HCT116 (cell line): ENCODE measurements around the gene CWC22. TPM values are rescaled to one million over a fixed set of nuclear protein-coding genes. Genes with fewer than 3 reads are reported as not detected.

Source experiments
- ATAC-seq: fragments of 200-7000 bp; cut with Tn5 transposase; 2 replicates; pipeline ENCODE4 v1.9.1; 2020; ENCODE audit warnings: mild to moderate bottlenecking, moderate library complexity
- BruUV-seq: library from RNA; stranded (reverse); fragments of 400-500 nt; replicated peaks from 2 replicates; lab custom pipeline; 2021; lab: Mats Ljungman, UMichigan
- CTCF ChIA-PET: fragments of 300-600 bp; sonication (Branson Sonifier 250); formaldehyde crosslinking; loops from one replicate; lab custom pipeline; 2021; ENCODE audit warnings: antibody characterized with exemption; lab: Charles Lee
- POLR2A ChIA-PET: fragments of 300-600, 350-600 bp; sonication (Branson Sonifier 250); formaldehyde crosslinking; loops from one replicate; lab custom pipeline; 2021; ENCODE audit warnings: antibody characterized with exemption; lab: Charles Lee
- RAD21 ChIA-PET, 2 experiments: fragments of 300-600 bp; sonication (Branson Sonifier 250); formaldehyde crosslinking; loops; one replicate each; lab custom pipeline; 2023; ENCODE audit warnings: low total read pairs in 2 of 2; ENCODE audit not compliant: uncharacterized antibody in 2 of 2, unreplicated experiment in 2 of 2, low non-redundant PET in 1 of 2; lab: Charles Lee
- DNase-seq: peaks from one replicate; pipeline ENCODE4 v3.0.0-alpha.2; 2010; ENCODE audit warnings: low read depth, low spot score
- H2AFZ ChIP-seq: fragments of 200-600 bp; shearing (Covaris generic), sonication (generic); 2 replicates; pipeline ENCODE4 v1.6.1; 2017; ENCODE audit warnings: low read depth, mixed run types, mixed read lengths, antibody characterized with exemption, low read length; ENCODE audit not compliant: poor library complexity, severe bottlenecking
- H3K27ac ChIP-seq: 2 replicates; pipeline ENCODE4 v1.5.1; 2012; ENCODE audit warnings: low read depth, low read length
- H3K27me3 ChIP-seq: fragments of 200-600 bp; sonication (generic); 2 replicates; pipeline ENCODE4 v1.6.1; 2016; ENCODE audit warnings: mixed run types, low read length, mixed read lengths; ENCODE audit not compliant: insufficient read depth
- H3K36me3 ChIP-seq, 2 experiments: fragments of 200-500 bp in 1 of 2; fragments of 200-600 bp in 1 of 2; sonication (Bioruptor generic) in 1 of 2; sonication (generic) in 1 of 2; 2 replicates each; pipeline versions ENCODE4 v1.5.1 to v1.6.1; 2014 to 2016; ENCODE audit warnings: low read length in 2 of 2, inconsistent platforms in 1 of 2, mixed read lengths in 1 of 2, mixed run types in 1 of 2; ENCODE audit not compliant: insufficient read depth in 2 of 2, control insufficient read depth in 1 of 2
- H3K4me1 ChIP-seq, 2 experiments: fragments of 200-600 bp in 1 of 2; sonication (generic) in 1 of 2; 2 replicates each; pipeline versions ENCODE4 v1.5.1 to v1.6.1; 2012 to 2017; ENCODE audit warnings: low read length in 2 of 2, inconsistent platforms in 1 of 2, mild to moderate bottlenecking in 1 of 2, mixed read lengths in 1 of 2, mixed run types in 1 of 2, moderate library complexity in 1 of 2; ENCODE audit not compliant: insufficient read depth in 2 of 2, control insufficient read depth in 1 of 2
- H3K4me2 ChIP-seq: fragments of 200-600 bp; sonication (generic); 2 replicates; pipeline ENCODE4 v1.6.1; 2017; ENCODE audit warnings: mixed run types, low read length, mixed read lengths
- H3K4me3 ChIP-seq, 2 experiments: fragments of 200-600 bp in 1 of 2; sonication (generic) in 1 of 2; replicated peaks in 1 of 2; 2 replicates each; pipeline ENCODE4 v1.5.1; 2011 to 2016; ENCODE audit warnings: low read length in 2 of 2, control low read depth in 1 of 2, low read depth in 1 of 2, mild to moderate bottlenecking in 1 of 2, mixed read lengths in 1 of 2, mixed run types in 1 of 2
- H3K79me2 ChIP-seq: fragments of 200-600 bp; sonication (generic); 2 replicates; pipeline ENCODE4 v1.6.1; 2017; ENCODE audit warnings: mild to moderate bottlenecking, mixed run types, low read length, moderate library complexity, mixed read lengths; ENCODE audit not compliant: insufficient read depth
- H3K9ac ChIP-seq: fragments of 200-600 bp; sonication (generic); 2 replicates; pipeline ENCODE4 v1.6.1; 2016; ENCODE audit warnings: low read length, mixed read lengths
- H3K9me2 ChIP-seq: fragments of 200-600 bp; sonication (generic), shearing (Covaris generic); 2 replicates; pipeline ENCODE4 v1.6.1; 2017; ENCODE audit warnings: mixed run types, mild to moderate bottlenecking, moderate library complexity; ENCODE audit not compliant: insufficient read depth
- H3K9me3 ChIP-seq, 2 experiments: fragments of 200-500 bp in 1 of 2; fragments of 200-600 bp in 1 of 2; sonication (Bioruptor generic) in 1 of 2; sonication (generic) in 1 of 2; 2 replicates each; pipeline ENCODE4 v1.6.1; 2014 to 2017; ENCODE audit warnings: low read length in 2 of 2, mixed read lengths in 2 of 2, inconsistent platforms in 1 of 2, low read depth in 1 of 2, mild to moderate bottlenecking in 1 of 2, mixed run types in 1 of 2, moderate library complexity in 1 of 2; ENCODE audit not compliant: control insufficient read depth in 1 of 2, insufficient read depth in 1 of 2
- H4K20me1 ChIP-seq: fragments of 200-600 bp; sonication (generic), shearing (Covaris generic); 2 replicates; pipeline ENCODE4 v1.6.1; 2017; ENCODE audit warnings: mixed run types, mild to moderate bottlenecking, moderate library complexity; ENCODE audit not compliant: insufficient read depth
- ATF3 ChIP-seq: IDR thresholded peaks from 2 replicates; pipeline ENCODE4 v1.6.1; 2012
- CBX3 ChIP-seq: IDR thresholded peaks from 2 replicates; pipeline ENCODE4 v1.6.1; 2012; ENCODE audit warnings: low read depth
- CEBPB ChIP-seq: IDR thresholded peaks from 2 replicates; pipeline ENCODE4 v1.6.1; 2012; ENCODE audit warnings: low read depth
- CTCF ChIP-seq, 3 experiments: fragments of 200-600 bp in 1 of 3; sonication (generic) in 1 of 3; IDR thresholded peaks in 2 of 3; conservative IDR thresholded peaks in 1 of 3; 2 replicates each; pipeline ENCODE4 v1.5.1; 2012 to 2017; ENCODE audit warnings: low read depth in 2 of 3, low read length in 2 of 3, antibody characterized with exemption in 1 of 3, borderline replicate concordance in 1 of 3, control low read depth in 1 of 3, mild to moderate bottlenecking in 1 of 3, mixed read lengths in 1 of 3, mixed run types in 1 of 3, moderate library complexity in 1 of 3; ENCODE audit not compliant: insufficient read depth in 1 of 3
- EGR1 ChIP-seq: IDR thresholded peaks from 2 replicates; pipeline ENCODE4 v1.6.1; 2012; ENCODE audit warnings: low read depth
- ELF1 ChIP-seq: IDR thresholded peaks from 2 replicates; pipeline ENCODE4 v1.6.1; 2012; ENCODE audit warnings: low read depth, borderline replicate concordance
- EZH2phosphoT487 ChIP-seq: fragments of 200-600 bp; IDR thresholded peaks from 2 replicates; pipeline ENCODE4 v1.6.1; 2018; ENCODE audit warnings: antibody characterized with exemption, borderline replicate concordance
- POLR2A ChIP-seq: IDR thresholded peaks from 2 replicates; pipeline ENCODE4 v1.7.0; 2011; ENCODE audit warnings: borderline replicate concordance; ENCODE audit not compliant: insufficient read depth, insufficient read length; ENCODE audit errors: extremely low read depth
- REST ChIP-seq: IDR thresholded peaks from 2 replicates; pipeline ENCODE4 v1.6.1; 2012; ENCODE audit warnings: low read depth
- SIN3A ChIP-seq: IDR thresholded peaks from 2 replicates; pipeline ENCODE4 v1.6.1; 2012; ENCODE audit warnings: low read depth
- SP1 ChIP-seq: IDR thresholded peaks from 2 replicates; pipeline ENCODE4 v1.6.1; 2012; ENCODE audit warnings: low read depth
- TCF7L2 ChIP-seq: IDR thresholded peaks from 2 replicates; pipeline ENCODE4 v1.7.0; 2011; ENCODE audit warnings: borderline replicate concordance, inconsistent platforms; ENCODE audit not compliant: insufficient read depth, insufficient read length; ENCODE audit errors: extremely low read depth
- intact Hi-C: fragments of 100-400 bp; cut with micrococcal nuclease; formaldehyde crosslinking; loops from 2 replicates; pipeline ENCODE4 v1.10.0; 2022
- total RNA-seq: library from RNA; stranded (reverse); gene quantifications from one replicate; pipeline ENCODE4 v1.2.1, GENCODE V29; 2021; ENCODE audit not compliant: unreplicated experiment
- TF ChIP-seq, protein P1 (sequence below): IDR thresholded peaks from 2 replicates; pipeline ENCODE4 v1.6.1; 2012

CWC22 gene
- total RNA-seq, 1 experiment from 2014 or later, result 24.7 TPM

- ChIA-PET RAD21 (no interaction called here), CTCF (no interaction called here), POLR2A (no interaction called here)
- H3K4me3 ChIP-seq, result no peak overlapping the region
- H2AFZ ChIP-seq, result no peak overlapping the region
- no peaks in the 10 kb centered on the region for H4K20me1 ChIP-seq
- no peak overlapping the region for H3K9ac ChIP-seq
- TF ChIP-seq TCF7L2 (no peak), SP1 (no peak), EGR1 (no peak), ELF1 (no peak), CTCF (IDR thresholded peaks at IDR 0.05 in 2 of 3, conservative IDR thresholded peaks at IDR 0.05 in 1 of 3; ENCODE audit: borderline replicate concordance in 1 of 3, insufficient read depth in 1 of 3, low read depth in 2 of 3, low read length in 2 of 3) (no peak), ATF3 (no peak), CEBPB (no peak), SIN3A (no peak), POLR2A (no peak), EZH2phosphoT487 (no peak), REST (no peak), CBX3 (no peak)
- TF ChIP-seq, protein P1, sequence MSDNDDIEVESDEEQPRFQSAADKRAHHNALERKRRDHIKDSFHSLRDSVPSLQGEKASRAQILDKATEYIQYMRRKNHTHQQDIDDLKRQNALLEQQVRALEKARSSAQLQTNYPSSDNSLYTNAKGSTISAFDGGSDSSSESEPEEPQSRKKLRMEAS, result no peak
- H3K4me2 ChIP-seq, result no peak overlapping the region
- ATAC-seq, result no peak
- intact Hi-C loops, result no loop called here
- H3K27me3 ChIP-seq, result no peaks in the 10 kb centered on the region
- H3K79me2 ChIP-seq, result no peaks in the 10 kb centered on the region
- no TSS peak for BruUV-seq
- no peaks in the 10 kb centered on the region for H3K36me3 ChIP-seq
- H3K9me3 ChIP-seq, result no peaks in the 10 kb centered on the region
- no peak for DNase-seq
- no peak overlapping the region for H3K27ac ChIP-seq
- H3K9me2 ChIP-seq, result no peaks in the 10 kb centered on the region
- no peaks in the 10 kb centered on the region for H3K4me1 ChIP-seq
Observed at GRCh38 chr2:180046202-180046601, 39.1 kb upstream of the CWC22 start.
